ENCODE data around the gene PARD3B.

PARD3B gene

GRCh38 chr2:204751472-204751871 is 206.2 kb downstream of the PARD3B start:
- H3K4me1 ChIP-seq = no peaks in the 10 kb centered on the region
- no peaks in the 10 kb centered on the region for H3K27me3 ChIP-seq (ENCODE audit: low read depth)
- H3K36me3 ChIP-seq (replicated peaks) = no peaks in the 10 kb centered on the region
- DNase-seq (ENCODE audit: low spot score in 2 of 2) = no peak
- in situ Hi-C loops (cut with MboI; ENCODE audit: low sequenced_read_pairs) = no loop called here
- no peak overlapping the region for H3K4me3 ChIP-seq
- H3K9me3 ChIP-seq = no peaks in the 10 kb centered on the region; the same call in 1 of the 2 replicates

GRCh38 chr2:204753841-204754240 is 208.6 kb downstream of the PARD3B start:
- Histone ChIP-seq H3K4me3 (no peak overlapping the region), H3K27me3 (ENCODE audit: low read depth) (no peaks in the 10 kb centered on the region), H3K4me1 (no peaks in the 10 kb centered on the region), H3K36me3 (replicated peaks) (no peaks in the 10 kb centered on the region), H3K9me3 (no peaks in the 10 kb centered on the region; the same call in 1 of the 2 replicates)
- DNase-seq (ENCODE audit: low spot score in 2 of 2) = no peak
- in situ Hi-C loops (cut with MboI; ENCODE audit: low sequenced_read_pairs) = no loop called here

GRCh38 chr2:204754898-204755297 is 209.6 kb downstream of the PARD3B start:
- no peak for DNase-seq (ENCODE audit: low spot score in 2 of 2)
- in situ Hi-C loops (cut with MboI; ENCODE audit: low sequenced_read_pairs) = no loop called here
- no peaks in the 10 kb centered on the region for H3K36me3 ChIP-seq (replicated peaks)
- H3K4me3 ChIP-seq = no peak overlapping the region
- no peaks in the 10 kb centered on the region for H3K4me1 ChIP-seq
- no peaks in the 10 kb centered on the region; the same call in 1 of the 2 replicates for H3K9me3 ChIP-seq
- no peaks in the 10 kb centered on the region for H3K27me3 ChIP-seq (ENCODE audit: low read depth)

- no peaks in the 10 kb centered on the region for H3K4me1 ChIP-seq
- in situ Hi-C loops (cut with MboI; ENCODE audit: low sequenced_read_pairs) = no loop called here
- H3K9me3 ChIP-seq = peaks cover 4% of the 10 kb centered on the region; the same call in 1 of the 2 replicates
- H3K27me3 ChIP-seq (ENCODE audit: low read depth) = no peaks in the 10 kb centered on the region
- H3K36me3 ChIP-seq (replicated peaks) = no peaks in the 10 kb centered on the region
- no peak for DNase-seq (ENCODE audit: low spot score in 2 of 2)
- no peak overlapping the region for H3K4me3 ChIP-seq
Observed at GRCh38 chr2:204763974-204764703, 218.9 kb downstream of the PARD3B start.

- H3K27me3 ChIP-seq (ENCODE audit: low read depth) = no peaks in the 10 kb centered on the region
- no peak overlapping the region for H3K4me3 ChIP-seq
- no peaks in the 10 kb centered on the region for H3K9me3 ChIP-seq
- H3K4me1 ChIP-seq = no peaks in the 10 kb centered on the region
- DNase-seq (ENCODE audit: low spot score in 2 of 2) = no peak
- no peaks in the 10 kb centered on the region for H3K36me3 ChIP-seq (replicated peaks)
- in situ Hi-C loops (cut with MboI; ENCODE audit: low sequenced_read_pairs) = no loop called here
Observed at GRCh38 chr2:204770735-204771134, 225.5 kb downstream of the PARD3B start.

GRCh38 chr2:204771721-204772120 is 226.4 kb downstream of the PARD3B start:
- Histone ChIP-seq H3K9me3 (no peaks in the 10 kb centered on the region), H3K4me3 (no peak overlapping the region), H3K4me1 (no peaks in the 10 kb centered on the region), H3K27me3 (ENCODE audit: low read depth) (no peaks in the 10 kb centered on the region), H3K36me3 (replicated peaks) (no peaks in the 10 kb centered on the region)
- DNase-seq (ENCODE audit: low spot score in 2 of 2) = no peak
- in situ Hi-C loops (cut with MboI; ENCODE audit: low sequenced_read_pairs) = no loop called here

GRCh38 chr2:204772546-204772945 is 227.3 kb downstream of the PARD3B start:
- no peak for DNase-seq (ENCODE audit: low spot score in 2 of 2)
- in situ Hi-C loops (cut with MboI; ENCODE audit: low sequenced_read_pairs) = no loop called here
- Histone ChIP-seq H3K4me1 (no peaks in the 10 kb centered on the region), H3K27me3 (ENCODE audit: low read depth) (no peaks in the 10 kb centered on the region), H3K36me3 (replicated peaks) (no peaks in the 10 kb centered on the region), H3K9me3 (no peaks in the 10 kb centered on the region), H3K4me3 (no peak overlapping the region)

- DNase-seq (ENCODE audit: low spot score in 2 of 2) = no peak
- in situ Hi-C loops (cut with MboI; ENCODE audit: low sequenced_read_pairs) = no loop called here
- H3K27me3 ChIP-seq (ENCODE audit: low read depth) = no peaks in the 10 kb centered on the region
- H3K36me3 ChIP-seq (replicated peaks) = no peaks in the 10 kb centered on the region
- H3K9me3 ChIP-seq = no peaks in the 10 kb centered on the region
- no peak overlapping the region for H3K4me3 ChIP-seq
- H3K4me1 ChIP-seq = no peaks in the 10 kb centered on the region
Observed at GRCh38 chr2:204775766-204776165, 230.5 kb downstream of the PARD3B start.

- H3K4me3 ChIP-seq = no peak overlapping the region
- in situ Hi-C loops (cut with MboI; ENCODE audit: low sequenced_read_pairs) = no loop called here
- no peaks in the 10 kb centered on the region for H3K4me1 ChIP-seq
- no peaks in the 10 kb centered on the region for H3K27me3 ChIP-seq (ENCODE audit: low read depth)
- H3K9me3 ChIP-seq = no peaks in the 10 kb centered on the region
- no peaks in the 10 kb centered on the region for H3K36me3 ChIP-seq (replicated peaks)
- DNase-seq (ENCODE audit: low spot score in 2 of 2) = no peak
Observed at GRCh38 chr2:204776781-204777559, 231.7 kb downstream of the PARD3B start.

- in situ Hi-C loops (cut with MboI; ENCODE audit: low sequenced_read_pairs) = no loop called here
- Histone ChIP-seq H3K27me3 (ENCODE audit: low read depth) (no peaks in the 10 kb centered on the region), H3K4me1 (no peaks in the 10 kb centered on the region), H3K9me3 (no peaks in the 10 kb centered on the region), H3K4me3 (no peak overlapping the region), H3K36me3 (replicated peaks) (no peaks in the 10 kb centered on the region)
- DNase-seq (ENCODE audit: low spot score in 2 of 2) = no peak
Observed at GRCh38 chr2:204779771-204780170, 234.5 kb downstream of the PARD3B start.

- Histone ChIP-seq H3K4me3 (no peak overlapping the region), H3K36me3 (replicated peaks) (no peaks in the 10 kb centered on the region), H3K27me3 (ENCODE audit: low read depth) (no peaks in the 10 kb centered on the region), H3K4me1 (no peaks in the 10 kb centered on the region), H3K9me3 (no peaks in the 10 kb centered on the region)
- in situ Hi-C loops (cut with MboI; ENCODE audit: low sequenced_read_pairs) = no loop called here
- DNase-seq (ENCODE audit: low spot score in 2 of 2) = no peak
Observed at GRCh38 chr2:204781941-204782340, 236.7 kb downstream of the PARD3B start.

- no peak for DNase-seq (ENCODE audit: low spot score in 2 of 2)
- in situ Hi-C loops (cut with MboI; ENCODE audit: low sequenced_read_pairs) = no loop called here
- Histone ChIP-seq H3K36me3 (replicated peaks) (no peaks in the 10 kb centered on the region), H3K4me3 (no peak overlapping the region), H3K9me3 (no peaks in the 10 kb centered on the region; the same call in 1 of the 2 replicates), H3K27me3 (ENCODE audit: low read depth) (peaks cover 2% of the 10 kb centered on the region; the same call in 1 of the 2 replicates), H3K4me1 (no peaks in the 10 kb centered on the region)
Observed at GRCh38 chr2:204790076-204790475, 244.8 kb downstream of the PARD3B start.

GRCh38 chr2:204791230-204791629 is 246.0 kb downstream of the PARD3B start:
- no peaks in the 10 kb centered on the region for H3K36me3 ChIP-seq (replicated peaks)
- H3K4me3 ChIP-seq = no peak overlapping the region
- no peaks in the 10 kb centered on the region; the same call in 1 of the 2 replicates for H3K9me3 ChIP-seq
- in situ Hi-C loops (cut with MboI; ENCODE audit: low sequenced_read_pairs) = no loop called here
- no peaks in the 10 kb centered on the region for H3K4me1 ChIP-seq
- DNase-seq (ENCODE audit: low spot score in 2 of 2) = no peak
- H3K27me3 ChIP-seq (ENCODE audit: low read depth) = peaks cover 3% of the 10 kb centered on the region; the same call in 1 of the 2 replicates

- Histone ChIP-seq H3K4me1 (no peaks in the 10 kb centered on the region), H3K27me3 (ENCODE audit: low read depth) (peaks cover 3% of the 10 kb centered on the region; the same call in 1 of the 2 replicates), H3K36me3 (replicated peaks) (no peaks in the 10 kb centered on the region), H3K4me3 (no peak overlapping the region), H3K9me3 (no peaks in the 10 kb centered on the region)
- in situ Hi-C loops (cut with MboI; ENCODE audit: low sequenced_read_pairs) = no loop called here
- DNase-seq (ENCODE audit: low spot score in 2 of 2) = no peak
Observed at GRCh38 chr2:204794624-204795023, 249.3 kb downstream of the PARD3B start.

All from HAP-1 (cell line).